Astrocyte of the cerebellum (primary cell): ENCODE measurements around the gene DLX5.
A peak's percentile ranks its signal among the peaks of the same experiment; 100 is the strongest.

Experiments
- DNase-seq: peaks from one replicate; pipeline ENCODE4 v3.0.0-alpha.2; 2011; ENCODE audit warnings: low read depth
- H3K4me3 ChIP-seq: 2 replicates; pipeline ENCODE4 v1.5.1; 2011; ENCODE audit warnings: mild to moderate bottlenecking, low read depth, low read length, moderate library complexity
- in situ Hi-C: cut with HindIII; loops from 2 replicates; pipeline ENCODE4 v1.10.0; 2017; ENCODE audit warnings: low sequenced_read_pairs
- TF ChIP-seq, protein P1 (sequence below): IDR thresholded peaks from 2 replicates; pipeline ENCODE4 v1.5.1; 2012; ENCODE audit warnings: low read length, low read depth, moderate library complexity, mild to moderate bottlenecking; ENCODE audit errors: missing control alignments

DLX5 gene

DNA sequence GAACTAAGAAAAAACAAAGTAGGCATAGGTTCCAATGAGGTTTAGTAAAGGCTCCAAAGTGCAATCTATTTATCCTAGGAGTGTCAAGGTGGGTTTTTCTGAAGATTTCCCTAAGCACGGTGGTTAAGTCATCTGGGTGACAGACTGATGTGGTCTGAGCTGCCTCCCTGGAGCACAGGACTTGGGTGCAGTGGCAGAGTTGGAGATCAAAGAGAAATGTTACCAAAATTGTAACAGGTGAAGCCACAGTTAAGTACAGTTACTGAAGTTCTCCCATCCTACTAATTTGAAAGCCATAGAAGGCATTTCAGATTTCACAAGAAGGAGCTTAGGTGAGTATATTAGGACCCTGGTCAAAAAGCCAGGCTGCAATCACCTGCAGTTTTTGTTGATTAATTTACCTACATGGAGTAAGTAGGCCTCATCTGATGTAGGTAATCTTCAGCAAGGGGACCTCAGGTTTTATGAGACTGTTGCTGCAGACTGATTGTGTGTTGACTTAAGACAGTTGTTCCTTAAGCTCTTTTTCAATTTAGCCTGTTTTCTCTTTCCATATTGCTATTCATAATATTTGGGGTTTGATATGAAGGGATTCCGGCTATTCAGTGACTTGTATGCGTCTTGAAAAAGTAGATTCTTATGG lies 16.2 kb downstream of the DLX5 start:
- in situ Hi-C loops, result no loop called here
- no peak for DNase-seq
- H3K4me3 ChIP-seq, result no peak overlapping the region
- TF ChIP-seq, protein P1, sequence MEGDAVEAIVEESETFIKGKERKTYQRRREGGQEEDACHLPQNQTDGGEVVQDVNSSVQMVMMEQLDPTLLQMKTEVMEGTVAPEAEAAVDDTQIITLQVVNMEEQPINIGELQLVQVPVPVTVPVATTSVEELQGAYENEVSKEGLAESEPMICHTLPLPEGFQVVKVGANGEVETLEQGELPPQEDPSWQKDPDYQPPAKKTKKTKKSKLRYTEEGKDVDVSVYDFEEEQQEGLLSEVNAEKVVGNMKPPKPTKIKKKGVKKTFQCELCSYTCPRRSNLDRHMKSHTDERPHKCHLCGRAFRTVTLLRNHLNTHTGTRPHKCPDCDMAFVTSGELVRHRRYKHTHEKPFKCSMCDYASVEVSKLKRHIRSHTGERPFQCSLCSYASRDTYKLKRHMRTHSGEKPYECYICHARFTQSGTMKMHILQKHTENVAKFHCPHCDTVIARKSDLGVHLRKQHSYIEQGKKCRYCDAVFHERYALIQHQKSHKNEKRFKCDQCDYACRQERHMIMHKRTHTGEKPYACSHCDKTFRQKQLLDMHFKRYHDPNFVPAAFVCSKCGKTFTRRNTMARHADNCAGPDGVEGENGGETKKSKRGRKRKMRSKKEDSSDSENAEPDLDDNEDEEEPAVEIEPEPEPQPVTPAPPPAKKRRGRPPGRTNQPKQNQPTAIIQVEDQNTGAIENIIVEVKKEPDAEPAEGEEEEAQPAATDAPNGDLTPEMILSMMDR, result no peak

DNA sequence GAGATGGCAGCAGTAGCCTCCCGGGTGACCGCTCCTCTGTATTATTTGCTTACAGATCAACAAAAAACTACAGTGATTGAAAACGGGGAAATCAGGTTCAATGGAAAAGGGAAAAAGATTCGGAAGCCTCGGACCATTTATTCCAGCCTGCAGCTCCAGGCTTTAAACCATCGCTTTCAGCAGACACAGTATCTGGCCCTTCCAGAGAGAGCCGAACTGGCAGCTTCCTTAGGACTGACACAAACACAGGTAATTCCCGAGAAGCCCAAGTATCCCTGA lies 17.1 kb downstream of the DLX5 start:
- in situ Hi-C loops, result no loop called here
- H3K4me3 ChIP-seq, result no peak overlapping the region
- TF ChIP-seq, protein P1, result no peak
- DNase-seq, result no peak

DNA sequence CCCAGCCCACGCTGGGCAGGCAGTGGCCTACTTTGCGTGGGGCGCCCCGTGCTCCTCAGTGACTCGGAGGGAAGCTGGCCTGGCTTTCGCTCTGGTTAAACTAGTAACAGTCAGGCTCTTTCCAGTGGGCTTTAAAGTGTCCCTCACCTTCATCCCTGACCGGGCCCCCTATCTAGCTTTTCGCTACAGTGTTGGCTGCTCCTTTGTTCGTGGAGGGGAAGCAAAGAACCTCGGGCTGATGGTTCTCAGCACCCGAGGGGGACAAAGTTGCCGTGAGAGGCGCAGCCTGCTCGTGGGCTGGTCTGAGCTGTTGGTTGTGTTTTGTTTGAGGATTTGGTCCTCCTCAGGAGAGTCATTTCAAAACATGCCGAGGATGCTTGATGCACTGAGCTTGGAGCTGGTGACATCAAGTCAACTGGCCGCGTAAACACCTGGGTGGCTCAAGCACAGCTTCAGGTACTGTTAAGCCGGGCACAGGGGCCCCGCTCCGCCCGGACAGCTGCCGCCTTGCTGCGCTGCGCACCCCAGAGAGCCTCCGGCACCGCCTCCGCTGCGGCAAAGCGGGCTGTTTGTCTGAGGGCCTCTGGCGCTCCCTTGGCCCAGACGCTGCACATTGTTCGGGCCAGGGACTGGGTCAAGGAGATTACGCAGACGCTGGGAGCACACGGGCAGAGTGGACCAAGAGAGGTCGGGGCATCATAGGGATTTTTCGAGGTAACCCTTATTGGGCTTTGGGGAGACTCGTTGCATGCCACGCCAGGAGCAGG lies 17.6 kb downstream of the DLX5 start:
- no peak overlapping the region for H3K4me3 ChIP-seq
- in situ Hi-C loops, result no loop called here
- DNase-seq, result no peak
- TF ChIP-seq, protein P1, result no peak

DNA sequence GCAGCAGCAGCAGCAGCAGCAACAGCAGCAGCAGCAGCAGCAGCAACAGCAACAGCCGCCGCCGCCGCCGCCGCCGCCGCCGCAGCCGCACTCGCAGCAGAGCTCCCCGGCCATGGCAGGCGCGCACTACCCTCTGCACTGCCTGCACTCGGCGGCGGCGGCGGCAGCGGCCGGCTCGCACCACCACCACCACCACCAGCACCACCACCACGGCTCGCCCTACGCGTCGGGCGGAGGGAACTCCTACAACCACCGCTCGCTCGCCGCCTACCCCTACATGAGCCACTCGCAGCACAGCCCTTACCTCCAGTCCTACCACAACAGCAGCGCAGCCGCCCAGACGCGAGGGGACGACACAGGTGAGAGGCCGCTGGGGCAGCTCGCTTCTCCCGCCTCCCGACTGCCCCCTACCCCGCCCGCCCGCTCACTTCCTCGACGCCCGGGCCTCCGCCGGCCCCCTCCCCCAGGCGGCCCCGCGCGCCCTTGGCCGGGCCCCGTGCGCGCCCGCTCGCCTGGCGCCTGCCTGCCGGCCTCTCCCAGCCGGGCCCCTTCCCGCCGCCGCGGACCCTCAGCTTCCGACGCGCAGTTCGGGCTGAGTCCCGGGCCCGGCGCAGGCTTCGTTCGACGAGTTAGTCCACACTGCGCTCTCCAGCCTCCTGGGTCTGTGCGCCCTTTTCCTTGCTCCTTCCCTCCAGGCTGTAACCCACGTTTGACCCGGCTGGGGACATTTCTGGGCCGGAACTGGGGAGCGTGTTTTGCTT lies 18.4 kb downstream of the DLX5 start:
- TF ChIP-seq, protein P1, result no peak
- in situ Hi-C loops, result no loop called here
- no peak for DNase-seq
- peak overlapping the region; percentile 21 for H3K4me3 ChIP-seq

DNA sequence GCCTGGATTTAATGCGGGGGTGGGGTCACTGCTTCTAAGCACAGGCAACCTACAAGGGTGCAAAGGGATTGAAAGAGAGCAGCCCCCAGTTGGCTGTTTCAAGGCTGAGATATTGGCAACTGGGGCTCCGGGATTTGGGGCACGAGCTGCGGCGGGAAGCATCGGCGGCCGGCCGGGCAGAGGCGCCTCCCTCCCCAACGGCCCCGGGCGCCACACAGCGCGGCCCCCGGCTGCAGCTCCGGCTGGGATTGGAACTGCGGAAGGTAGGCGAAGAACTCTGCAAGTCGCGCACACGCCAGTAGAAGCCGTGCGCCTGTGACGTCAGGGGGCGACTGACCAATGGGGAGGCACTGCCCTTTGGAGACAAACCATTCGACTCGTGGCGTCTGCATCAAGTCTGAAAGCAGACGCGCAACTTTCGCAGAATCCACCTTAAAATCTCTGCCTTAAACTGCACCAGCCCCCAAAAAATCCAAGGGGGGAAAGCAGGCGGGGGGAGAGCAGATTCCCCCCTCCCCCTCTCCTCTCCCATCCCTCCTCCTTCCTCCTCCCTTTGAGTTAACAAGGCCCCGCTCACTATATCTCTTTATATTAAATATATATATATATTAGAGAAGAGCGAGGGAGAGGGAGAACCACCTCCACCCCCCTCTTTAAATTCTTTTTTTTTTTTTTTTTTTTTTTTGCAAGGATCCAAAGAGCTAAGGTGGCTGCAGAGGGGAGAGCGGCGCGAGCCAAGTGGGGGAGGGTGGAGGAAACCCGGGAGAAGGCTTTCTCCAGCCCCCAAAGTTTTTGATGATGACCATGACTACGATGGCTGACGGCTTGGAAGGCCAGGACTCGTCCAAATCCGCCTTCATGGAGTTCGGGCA lies 19.2 kb downstream of the DLX5 start, which contains the start of gene DLX6:
Gene DLX6 (plus strand): TSS at position 371 of the 872 bp plus-strand sequence. CDS start 425 bp downstream, at position 796.
- in situ Hi-C loops, result no loop called here
- H3K4me3 ChIP-seq, result peak within 1 kb of the TSS; percentile 21
- TF ChIP-seq, protein P1, result no peak
- no peak for DNase-seq
